ENCODE data around the gene MGAT4C.

MGAT4C gene

GRCh38 chr12:85998074-85998473 lies 258.1 kb downstream of the MGAT4C start:
- Histone ChIP-seq H3K27ac (no peak overlapping the region), H3K4me3 (no peak overlapping the region)

GRCh38 chr12:85996280-85996679 lies 259.9 kb downstream of the MGAT4C start:
- Histone ChIP-seq H3K4me3 (no peak overlapping the region), H3K27ac (no peak overlapping the region)

GRCh38 chr12:85993746-85994145 lies 262.4 kb downstream of the MGAT4C start:
- no peak overlapping the region for H3K27ac ChIP-seq
- no peak overlapping the region for H3K4me3 ChIP-seq

GRCh38 chr12:85985996-85986395 lies 270.2 kb downstream of the MGAT4C start:
- no peak overlapping the region for H3K4me3 ChIP-seq
- H3K27ac ChIP-seq = no peak overlapping the region

GRCh38 chr12:85983601-85984000 lies 272.6 kb downstream of the MGAT4C start:
- Histone ChIP-seq H3K27ac (no peak overlapping the region), H3K4me3 (no peak overlapping the region)

- no peak overlapping the region for H3K4me3 ChIP-seq
- H3K27ac ChIP-seq = no peak overlapping the region
These were observed 276.6 kb downstream of the MGAT4C start for GRCh38 chr12:85979641-85980040.

- Histone ChIP-seq H3K27ac (no peak overlapping the region), H3K4me3 (no peak overlapping the region)
These were observed 280.5 kb downstream of the MGAT4C start for GRCh38 chr12:85975716-85976115.

- Histone ChIP-seq H3K4me3 (no peak overlapping the region), H3K27ac (no peak overlapping the region)
These were observed 284.4 kb downstream of the MGAT4C start for GRCh38 chr12:85971800-85972199.

- Histone ChIP-seq H3K27ac (no peak overlapping the region), H3K4me3 (no peak overlapping the region)
These were observed 287.6 kb downstream of the MGAT4C start for GRCh38 chr12:85968606-85969005.

- Histone ChIP-seq H3K27ac (no peak overlapping the region), H3K4me3 (no peak overlapping the region)
These were observed 292.9 kb downstream of the MGAT4C start for GRCh38 chr12:85963326-85963725.

- no peak overlapping the region for H3K4me3 ChIP-seq
- no peak overlapping the region for H3K27ac ChIP-seq
These were observed 300.1 kb downstream of the MGAT4C start for GRCh38 chr12:85956081-85956480.

GRCh38 chr12:85955127-85955526 lies 301.1 kb downstream of the MGAT4C start:
- Histone ChIP-seq H3K4me3 (no peak overlapping the region), H3K27ac (no peak overlapping the region)

- Histone ChIP-seq H3K27ac (no peak overlapping the region), H3K4me3 (no peak overlapping the region)
These were observed 304.4 kb downstream of the MGAT4C start for GRCh38 chr12:85951823-85952222.

- Histone ChIP-seq H3K27ac (no peak overlapping the region), H3K4me3 (no peak overlapping the region)
These were observed 306.9 kb downstream of the MGAT4C start for GRCh38 chr12:85949253-85949652.

- no peak overlapping the region for H3K27ac ChIP-seq
- H3K4me3 ChIP-seq = no peak overlapping the region
These were observed 307.9 kb downstream of the MGAT4C start for GRCh38 chr12:85948340-85948739.

- no peak overlapping the region for H3K4me3 ChIP-seq
- H3K27ac ChIP-seq = no peak overlapping the region
These were observed 308.9 kb downstream of the MGAT4C start for GRCh38 chr12:85947286-85947685.

- no peak overlapping the region for H3K4me3 ChIP-seq
- no peak overlapping the region for H3K27ac ChIP-seq
These were observed 309.8 kb downstream of the MGAT4C start for GRCh38 chr12:85946375-85946774.

- no peak overlapping the region for H3K4me3 ChIP-seq
- H3K27ac ChIP-seq = no peak overlapping the region
These were observed 329.0 kb downstream of the MGAT4C start for GRCh38 chr12:85927166-85927565.

- Histone ChIP-seq H3K27ac (no peak overlapping the region), H3K4me3 (no peak overlapping the region)
These were observed 332.3 kb downstream of the MGAT4C start for GRCh38 chr12:85923767-85924331.

GRCh38 chr12:85920324-85920947 lies 335.8 kb downstream of the MGAT4C start:
- Histone ChIP-seq H3K4me3 (no peak overlapping the region), H3K27ac (no peak overlapping the region)
